H9 (cell line): ENCODE results near the gene FAM174C. TPM values are rescaled to one million over a fixed set of nuclear protein-coding genes. Genes with fewer than 3 reads are reported as not detected.
A peak's percentile ranks its signal among the peaks of the same experiment; 100 is the strongest.

ENCODE experiments used
- DNase-seq: peaks from one replicate; pipeline ENCODE4 v3.0.0-alpha.2; 2017
- H2AFZ ChIP-seq: one replicate; pipeline ENCODE4 v1.6.1; 2013; ENCODE audit warnings: mild to moderate bottlenecking, low read length, control low read depth, moderate library complexity
- H2AK5ac ChIP-seq: 2 replicates; pipeline ENCODE4 v1.6.1; 2013; ENCODE audit warnings: low read length, control low read depth, mixed read lengths; ENCODE audit not compliant: insufficient read length
- H2BK120ac ChIP-seq: one replicate; pipeline ENCODE4 v1.6.1; 2013; ENCODE audit warnings: low read depth, mild to moderate bottlenecking, low read length, control low read depth, inconsistent platforms; ENCODE audit not compliant: poor library complexity, severe bottlenecking
- H2BK12ac ChIP-seq: 2 replicates; pipeline ENCODE4 v1.6.1; 2013; ENCODE audit warnings: low read length, control low read depth, mixed read lengths, low read depth; ENCODE audit not compliant: insufficient read length
- H2BK15ac ChIP-seq: 2 replicates; pipeline ENCODE4 v1.6.1; 2013; ENCODE audit warnings: low read depth, low read length, control low read depth
- H2BK20ac ChIP-seq: one replicate; pipeline ENCODE4 v1.6.1; 2013; ENCODE audit warnings: low read depth, mild to moderate bottlenecking, low read length, control low read depth, inconsistent platforms; ENCODE audit not compliant: poor library complexity, severe bottlenecking
- H2BK5ac ChIP-seq: 2 replicates; pipeline ENCODE4 v1.6.1; 2013; ENCODE audit warnings: low read length, control low read depth, mixed read lengths; ENCODE audit not compliant: insufficient read length
- H3K14ac ChIP-seq: 2 replicates; pipeline ENCODE4 v1.6.1; 2013; ENCODE audit warnings: low read length, control low read depth; ENCODE audit not compliant: insufficient read depth
- H3K18ac ChIP-seq: 2 replicates; pipeline ENCODE4 v1.6.1; 2013; ENCODE audit warnings: low read depth, mild to moderate bottlenecking, mixed read lengths, low read length, control low read depth; ENCODE audit not compliant: insufficient read length
- H3K23ac ChIP-seq: 2 replicates; pipeline ENCODE4 v1.6.1; 2013; ENCODE audit warnings: low read length, control low read depth, mixed read lengths, low read depth; ENCODE audit not compliant: insufficient read length
- H3K23me2 ChIP-seq: 2 replicates; pipeline ENCODE4 v1.6.1; 2013; ENCODE audit warnings: low read depth, mild to moderate bottlenecking, mixed read lengths, low read length, control low read depth; ENCODE audit not compliant: insufficient read length, poor library complexity, severe bottlenecking
- H3K27ac ChIP-seq: 2 replicates; pipeline ENCODE4 v1.5.1; 2013; ENCODE audit warnings: low read length, control low read depth, mixed read lengths, low read depth; ENCODE audit not compliant: insufficient read length
- H3K27me3 ChIP-seq: 2 replicates; pipeline ENCODE4 v1.6.1; 2013; ENCODE audit warnings: low read length, control low read depth, inconsistent platforms; ENCODE audit not compliant: insufficient read depth
- H3K4ac ChIP-seq: 2 replicates; pipeline ENCODE4 v1.6.1; 2013; ENCODE audit warnings: low read depth, mild to moderate bottlenecking, control low read depth, inconsistent platforms, low read length, moderate library complexity
- H3K4me1 ChIP-seq: 2 replicates; pipeline ENCODE4 v1.6.1; 2013; ENCODE audit warnings: low read length, control low read depth, inconsistent platforms; ENCODE audit not compliant: insufficient read depth
- H3K4me2 ChIP-seq: 2 replicates; pipeline ENCODE4 v1.6.1; 2013; ENCODE audit warnings: low read length, control low read depth, mixed read lengths; ENCODE audit not compliant: insufficient read length, insufficient read depth
- H3K56ac ChIP-seq: 2 replicates; pipeline ENCODE4 v1.6.1; 2013; ENCODE audit warnings: low read depth, mild to moderate bottlenecking, mixed read lengths, low read length, control low read depth; ENCODE audit not compliant: insufficient read length
- H3K79me1 ChIP-seq: 2 replicates; pipeline ENCODE4 v1.6.1; 2013; ENCODE audit warnings: low read depth, mild to moderate bottlenecking, moderate library complexity, low read length, control low read depth, inconsistent platforms; ENCODE audit not compliant: insufficient read depth, poor library complexity, severe bottlenecking
- H3K79me2 ChIP-seq: 2 replicates; pipeline ENCODE4 v1.6.1; 2013; ENCODE audit warnings: low read length, control low read depth, inconsistent platforms; ENCODE audit not compliant: insufficient read depth
- H3K9ac ChIP-seq: 2 replicates; pipeline ENCODE4 v1.6.1; 2013; ENCODE audit warnings: low read length, control low read depth, mixed read lengths; ENCODE audit not compliant: insufficient read length; ENCODE audit errors: extremely low read depth
- H3K9me3 ChIP-seq: one replicate; pipeline ENCODE4 v1.6.1; 2013; ENCODE audit warnings: low read depth, low read length, inconsistent platforms; ENCODE audit not compliant: control insufficient read depth
- H3T11ph ChIP-seq: one replicate; pipeline ENCODE4 v1.6.1; 2013; ENCODE audit warnings: mild to moderate bottlenecking, low read length, control low read depth, inconsistent platforms
- H4K20me1 ChIP-seq: one replicate; pipeline ENCODE4 v1.6.1; 2013; ENCODE audit not compliant: control insufficient read depth, insufficient read length, insufficient read depth
- H4K5ac ChIP-seq: 2 replicates; pipeline ENCODE4 v1.6.1; 2013; ENCODE audit warnings: low read depth, mild to moderate bottlenecking, mixed read lengths, low read length, control low read depth; ENCODE audit not compliant: insufficient read length
- H4K8ac ChIP-seq: replicated peaks from 2 replicates; pipeline ENCODE4 v1.6.1; 2013; ENCODE audit warnings: low read length, control low read depth, mixed read lengths, low read depth; ENCODE audit not compliant: insufficient read length
- H4K91ac ChIP-seq: 2 replicates; pipeline ENCODE4 v1.6.1; 2013; ENCODE audit warnings: low read depth, mild to moderate bottlenecking, moderate library complexity, mixed read lengths, low read length, control low read depth; ENCODE audit not compliant: insufficient read length
- H3K27ac Mint-ChIP-seq, 3 experiments: 2 replicates in 2 of 3; 3 replicates in 1 of 3; pipeline ENCODE4 v1.8.0; 2020 to 2021; ENCODE audit warnings: mixed read lengths in 3 of 3, mild to moderate bottlenecking in 1 of 3, moderate library complexity in 1 of 3
- H3K27me3 Mint-ChIP-seq: 2 replicates; pipeline ENCODE4 v1.8.0; 2021; ENCODE audit warnings: low read depth, mild to moderate bottlenecking, moderate library complexity, mixed read lengths
- H3K36me3 Mint-ChIP-seq, 3 experiments: 2 replicates in 2 of 3; 3 replicates in 1 of 3; pipeline ENCODE4 v1.8.0; 2020 to 2021; ENCODE audit warnings: low read depth in 3 of 3, mixed read lengths in 3 of 3; ENCODE audit not compliant: insufficient read depth in 1 of 3
- H3K4me1 Mint-ChIP-seq, 2 experiments: 2 replicates each; pipeline ENCODE4 v1.8.0; 2020; ENCODE audit warnings: mixed read lengths in 2 of 2
- H3K4me3 Mint-ChIP-seq, 2 experiments: 2 replicates in 1 of 2; 3 replicates in 1 of 2; pipeline ENCODE4 v1.8.0; 2020 to 2021; ENCODE audit warnings: mild to moderate bottlenecking in 2 of 2, mixed read lengths in 2 of 2, moderate library complexity in 1 of 2
- H3K9me3 Mint-ChIP-seq, 2 experiments: 2 replicates in 1 of 2; 3 replicates in 1 of 2; pipeline ENCODE4 v1.8.0; 2020; ENCODE audit warnings: mild to moderate bottlenecking in 2 of 2, mixed read lengths in 2 of 2, moderate library complexity in 1 of 2
- WGBS: extraction: QIAGEN DNeasy Blood & Tissue Kit; methylation state at CpG from one replicate; pipeline ENCODE4 v1.1.7; 2013; ENCODE audit warnings: missing lambda C conversion rate, low lambda C conversion rate, mixed read lengths; ENCODE audit not compliant: insufficient read length; ENCODE audit errors: extremely low coverage; 5-methylcytosine and 5-hydroxymethylcytosine counted together
- total RNA-seq: library from RNA; stranded (reverse); gene quantifications from 2 replicates; pipeline ENCODE4 v1.2.1, GENCODE V29; 2021
- TF ChIP-seq, protein P1 (sequence below): fragments of 200-600 bp; sonication (generic); conservative IDR thresholded peaks from 3 replicates; pipeline ENCODE4 v1.8.0; 2021; ENCODE audit warnings: antibody characterized with exemption, mild to moderate bottlenecking

Gene FAM174C
- total RNA-seq, 1 experiment from 2014 or later = 63.0 TPM

DNA sequence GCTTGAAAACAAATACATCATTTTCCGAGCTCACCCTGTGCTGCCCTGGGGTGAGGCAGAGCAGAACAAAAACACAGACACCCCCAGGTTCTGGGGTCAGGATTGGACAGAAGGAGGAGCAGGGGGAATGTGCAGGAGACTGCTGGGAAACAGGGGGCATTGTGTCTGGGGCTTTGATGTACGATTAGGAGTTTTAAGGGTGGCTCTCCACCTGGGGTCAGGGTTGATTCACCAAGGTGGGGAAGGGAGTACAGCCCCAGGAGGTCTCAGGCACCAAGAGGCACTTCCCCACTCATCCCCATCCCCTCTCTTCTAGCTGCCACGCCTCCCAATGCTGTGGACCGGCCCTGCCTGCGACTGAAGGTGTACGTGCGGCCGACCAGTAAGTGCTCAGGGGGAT, 22.9 kb downstream of the FAM174C start:
- Histone ChIP-seq H3K4me2 (no peak overlapping the region), H3K23me2 (no peaks in the 10 kb centered on the region), H3K27ac (no peak overlapping the region), H3K27me3 (no peaks in the 10 kb centered on the region), H3K14ac (no peak overlapping the region), H2BK5ac (no peak overlapping the region), H4K5ac (no peak overlapping the region), H2BK120ac (no peak overlapping the region), H3K79me2 (no peaks in the 10 kb centered on the region), H2AK5ac (no peak overlapping the region), H4K20me1 (peaks cover 2% of the 10 kb centered on the region), H3K79me1 (no peaks in the 10 kb centered on the region), H3K56ac (no peak overlapping the region), H3K23ac (no peak overlapping the region), H2BK12ac (no peak overlapping the region), H2AFZ (no peak overlapping the region), H3K4me1 (no peaks in the 10 kb centered on the region), H4K91ac (no peak overlapping the region), H3T11ph (no peak overlapping the region), H2BK15ac (no peak overlapping the region), H3K9me3 (no peaks in the 10 kb centered on the region), H2BK20ac (no peak overlapping the region), H3K18ac (no peak overlapping the region), H4K8ac (no peak overlapping the region), H3K4ac (no peak overlapping the region), H3K9ac (no peak overlapping the region)
- WGBS = no CpG with 5 or more reads among the region's 8 CpGs
- Mint-ChIP-seq H3K4me3 (no peak overlapping the region), H3K27ac (peak overlapping the region in 1 of 3 experiments; percentile 14; a peak in 1 of 7 replicates), H3K27me3 (peaks cover 13% of the 10 kb centered on the region), H3K4me1 (peaks cover 0 to 8% of the 10 kb centered on the region in 2 experiments; a peak in 2 of 4 replicates), H3K36me3 (peaks cover 2 to 4% (median 3%) of the 10 kb centered on the region in 3 experiments; a peak in 3 of 7 replicates), H3K9me3 (no peaks in the 10 kb centered on the region; a peak in 1 of 5 replicates)
- TF ChIP-seq, protein P1, sequence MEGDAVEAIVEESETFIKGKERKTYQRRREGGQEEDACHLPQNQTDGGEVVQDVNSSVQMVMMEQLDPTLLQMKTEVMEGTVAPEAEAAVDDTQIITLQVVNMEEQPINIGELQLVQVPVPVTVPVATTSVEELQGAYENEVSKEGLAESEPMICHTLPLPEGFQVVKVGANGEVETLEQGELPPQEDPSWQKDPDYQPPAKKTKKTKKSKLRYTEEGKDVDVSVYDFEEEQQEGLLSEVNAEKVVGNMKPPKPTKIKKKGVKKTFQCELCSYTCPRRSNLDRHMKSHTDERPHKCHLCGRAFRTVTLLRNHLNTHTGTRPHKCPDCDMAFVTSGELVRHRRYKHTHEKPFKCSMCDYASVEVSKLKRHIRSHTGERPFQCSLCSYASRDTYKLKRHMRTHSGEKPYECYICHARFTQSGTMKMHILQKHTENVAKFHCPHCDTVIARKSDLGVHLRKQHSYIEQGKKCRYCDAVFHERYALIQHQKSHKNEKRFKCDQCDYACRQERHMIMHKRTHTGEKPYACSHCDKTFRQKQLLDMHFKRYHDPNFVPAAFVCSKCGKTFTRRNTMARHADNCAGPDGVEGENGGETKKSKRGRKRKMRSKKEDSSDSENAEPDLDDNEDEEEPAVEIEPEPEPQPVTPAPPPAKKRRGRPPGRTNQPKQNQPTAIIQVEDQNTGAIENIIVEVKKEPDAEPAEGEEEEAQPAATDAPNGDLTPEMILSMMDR = no peak
- DNase-seq = no peak
